GM23248 (cell line): Measurements from ENCODE around the gene UBE2E3.

Experiments
- EZH2 ChIP-seq: fragments of 200-600 bp; sonication (generic); IDR thresholded peaks from 2 replicates; pipeline ENCODE4 v1.6.1; 2018; ENCODE audit warnings: antibody characterized with exemption, mild to moderate bottlenecking; ENCODE audit not compliant: insufficient read depth, poor library complexity, severe bottlenecking
- EZH2phosphoT487 ChIP-seq: fragments of 200-600 bp; sonication (generic); IDR thresholded peaks from 2 replicates; pipeline ENCODE4 v1.6.1; 2018; ENCODE audit warnings: antibody characterized with exemption, moderate library complexity, mild to moderate bottlenecking, low read depth; ENCODE audit not compliant: insufficient read depth

GRCh38 chr2:180978903-180979748 is 1.3 kb upstream of the UBE2E3 start:
- TF ChIP-seq EZH2 = no peak
- TF ChIP-seq EZH2phosphoT487 = no peak
